Activated CD8-positive, alpha-beta memory T cell treated with anti-CD3 and anti-CD28 coated beads, Interleukin-2, amount 50 U/mL, for 24 hours (primary cell): ENCODE data around the gene AHCY.
"Not testable (repeated sequence)": the region's sequence is repeated elsewhere in the genome, so short reads cannot be mapped to it uniquely, and the experiment has no call there.

ENCODE experiments used
- DNase-seq: peaks from one replicate; pipeline ENCODE4 v3.0.0-alpha.2; 2020; ENCODE audit errors: extremely low read depth

The AHCY gene

GRCh38 chr20:34322267-34323105 is 19.3 kb upstream of the AHCY start:
- DNase-seq: no peak

GRCh38 chr20:34320861-34321260 is 17.7 kb upstream of the AHCY start:
- no peak for DNase-seq

DNA sequence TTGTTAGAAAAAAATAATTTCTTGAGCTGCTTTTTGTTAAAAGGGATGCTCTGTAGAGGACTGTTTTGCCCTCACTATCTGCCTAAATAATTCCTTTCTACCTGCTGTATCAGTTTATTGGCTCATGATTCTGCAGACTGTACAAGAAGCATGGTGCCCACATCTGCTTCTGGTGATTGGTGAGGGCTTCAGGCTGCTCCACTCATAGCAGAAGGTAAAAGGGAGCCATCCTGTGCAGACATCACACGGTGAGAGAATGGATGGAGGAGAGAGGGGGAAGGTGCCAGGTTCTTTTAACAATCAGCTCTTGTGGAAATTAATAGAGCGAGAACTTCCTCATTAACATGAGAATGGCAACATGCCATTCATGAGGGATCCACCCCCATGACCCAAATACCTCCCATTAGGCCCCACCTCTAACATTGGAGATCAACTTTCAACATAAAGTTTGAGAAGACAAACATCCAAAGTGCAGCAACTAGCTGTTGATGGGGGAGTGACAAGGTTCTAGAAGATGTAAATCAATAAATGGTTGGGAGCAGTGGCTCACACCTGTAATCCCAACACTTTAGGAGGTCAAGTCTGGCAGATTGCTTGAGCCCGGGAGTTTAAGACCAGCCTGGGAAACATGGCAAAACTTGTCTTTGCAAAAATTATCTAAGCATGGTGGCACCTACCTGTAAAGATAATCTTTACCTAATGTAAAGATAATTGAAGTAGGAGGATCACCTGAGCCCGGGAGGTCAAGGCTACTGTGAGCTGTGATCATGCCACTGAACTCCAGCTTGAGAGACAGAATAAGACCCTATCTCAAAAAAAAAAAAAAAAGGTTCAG is 15.7 kb upstream of the AHCY start:
- no peak for DNase-seq

DNA sequence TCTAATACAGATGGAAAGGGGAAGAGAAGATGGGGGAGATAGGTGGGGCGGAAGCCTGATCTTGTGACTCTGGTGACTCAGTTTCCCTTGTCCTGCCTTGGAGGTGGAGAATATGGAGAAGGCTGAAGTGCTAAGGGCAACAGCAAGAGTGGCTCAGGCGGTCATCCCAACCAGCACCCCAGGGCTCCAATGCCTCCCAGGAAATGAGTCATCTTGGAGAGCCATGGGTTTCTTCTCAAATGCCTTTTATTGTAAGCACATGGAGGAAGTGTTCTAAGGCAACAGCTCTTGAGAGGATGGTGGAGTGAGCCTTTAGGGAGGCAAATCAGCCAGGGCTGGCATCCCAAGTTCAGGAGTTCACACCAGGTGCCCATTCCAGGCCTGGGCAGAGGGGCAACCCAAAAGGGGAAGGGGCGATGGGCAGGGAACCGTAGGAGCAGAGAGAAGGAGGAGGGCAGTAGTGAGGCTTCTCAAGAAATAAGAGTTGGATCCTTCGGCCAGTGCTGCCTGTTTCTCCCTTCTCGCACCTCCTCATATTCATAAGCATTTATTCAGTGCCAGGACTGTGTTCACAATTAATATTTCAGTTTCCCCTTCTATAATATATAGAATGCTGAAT is 13.2 kb upstream of the AHCY start:
- no peak for DNase-seq

DNA sequence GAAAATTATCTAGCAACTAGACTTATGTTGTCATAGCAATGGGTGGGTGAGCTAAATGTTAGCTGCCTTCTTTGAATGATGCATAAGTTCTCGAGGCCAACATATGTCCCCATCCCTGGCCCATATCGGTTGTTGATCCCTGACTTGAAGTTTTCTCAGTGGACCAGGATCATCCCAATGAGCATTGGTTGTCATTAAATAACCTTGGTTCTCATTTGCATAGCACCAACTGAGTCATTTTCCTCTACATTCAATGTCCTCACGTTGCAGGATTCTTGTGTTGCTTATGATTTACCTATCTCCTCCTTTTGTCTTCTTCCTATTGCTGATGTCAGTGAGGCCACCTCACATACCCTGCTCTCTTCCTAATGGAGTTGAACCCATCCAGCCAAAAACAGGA is 12.1 kb upstream of the AHCY start:
- DNase-seq: no peak

DNA sequence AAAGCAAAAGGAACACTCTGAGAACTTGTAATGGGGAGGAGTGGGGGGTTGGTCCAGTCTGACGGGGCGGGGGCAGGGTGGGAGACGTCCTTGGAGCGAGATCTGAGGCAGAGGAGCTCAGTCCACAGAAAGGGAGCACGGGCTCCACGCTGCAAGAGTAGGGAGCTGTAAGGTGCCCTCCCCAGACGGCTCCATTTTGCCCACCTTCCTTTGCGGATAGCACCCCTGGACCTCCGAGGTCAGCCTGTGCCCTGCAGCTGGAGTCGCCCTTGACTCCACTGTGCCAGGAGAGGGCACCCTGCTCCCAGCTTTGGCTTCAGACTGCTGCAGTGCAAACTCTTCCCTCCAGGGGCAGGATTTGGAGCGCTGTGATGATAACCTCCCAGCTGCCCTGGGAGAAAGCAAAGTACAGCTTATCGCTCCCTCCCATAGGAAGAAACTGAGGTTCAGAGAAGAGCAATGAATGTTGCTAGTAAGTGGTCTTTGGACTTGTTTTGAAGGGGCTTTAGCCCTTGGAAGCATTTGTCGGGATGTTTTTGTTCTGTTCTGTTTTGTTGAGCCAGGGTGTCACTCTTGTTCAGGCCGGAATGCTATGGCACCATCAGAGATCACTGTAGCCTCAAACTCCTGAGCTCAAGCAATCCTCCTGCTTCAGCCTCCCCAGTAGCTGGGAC is 9.5 kb upstream of the AHCY start:
- peak; percentile 71 for DNase-seq

DNA sequence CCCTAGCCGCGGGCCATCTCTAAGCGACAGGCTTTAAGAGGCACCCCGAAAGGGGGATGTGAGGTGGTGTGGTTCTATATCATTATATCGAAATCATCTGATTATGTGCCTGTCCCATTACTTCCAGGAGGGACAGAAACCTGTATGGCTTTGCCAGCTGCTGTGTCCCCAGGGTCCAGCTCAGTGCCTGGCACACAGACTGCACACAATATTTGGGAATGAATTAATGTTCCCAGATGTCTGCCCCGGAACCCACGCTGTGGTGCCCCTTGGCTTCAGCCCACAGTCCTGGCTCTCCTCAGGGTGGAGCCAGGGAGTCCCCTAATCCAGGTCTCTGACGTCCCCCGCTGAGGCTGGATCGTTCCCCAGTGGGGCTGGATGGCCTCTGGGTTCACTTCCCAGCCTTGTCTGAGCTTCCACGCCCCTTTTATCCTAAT is 8.9 kb upstream of the AHCY start:
- DNase-seq: no peak

GRCh38 chr20:34311118-34312023 is 8.2 kb upstream of the AHCY start:
- no peak for DNase-seq

DNA sequence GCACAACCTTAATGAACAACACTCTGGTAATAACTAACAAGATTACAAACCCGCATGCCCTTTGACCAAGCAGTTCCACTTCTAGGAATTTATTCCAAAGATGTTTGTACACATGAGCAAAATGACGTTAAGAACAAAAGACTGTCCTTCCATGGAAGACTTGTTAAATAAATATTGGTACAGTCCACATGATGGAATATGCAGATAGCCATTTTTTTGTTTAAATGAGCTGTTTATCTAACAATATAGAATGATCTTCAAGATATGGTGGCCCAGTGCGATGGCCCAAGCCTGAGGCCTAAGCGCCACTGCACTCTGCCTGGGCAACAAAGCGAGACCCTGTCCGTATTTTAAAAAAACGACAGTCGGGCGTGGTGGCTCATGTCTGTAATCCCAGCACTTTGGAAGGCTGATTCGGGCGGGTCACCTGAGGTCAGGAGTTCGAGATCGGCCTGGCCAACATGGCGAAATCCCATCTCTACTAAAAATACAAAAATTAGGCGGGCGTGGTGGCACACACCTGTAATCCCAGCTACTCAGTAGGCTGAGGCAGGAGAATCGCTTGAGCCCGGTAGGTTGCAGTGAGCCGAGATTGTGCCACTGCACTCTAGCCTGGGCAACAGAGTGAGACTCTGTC is 7.4 kb upstream of the AHCY start:
- DNase-seq: no peak

DNA sequence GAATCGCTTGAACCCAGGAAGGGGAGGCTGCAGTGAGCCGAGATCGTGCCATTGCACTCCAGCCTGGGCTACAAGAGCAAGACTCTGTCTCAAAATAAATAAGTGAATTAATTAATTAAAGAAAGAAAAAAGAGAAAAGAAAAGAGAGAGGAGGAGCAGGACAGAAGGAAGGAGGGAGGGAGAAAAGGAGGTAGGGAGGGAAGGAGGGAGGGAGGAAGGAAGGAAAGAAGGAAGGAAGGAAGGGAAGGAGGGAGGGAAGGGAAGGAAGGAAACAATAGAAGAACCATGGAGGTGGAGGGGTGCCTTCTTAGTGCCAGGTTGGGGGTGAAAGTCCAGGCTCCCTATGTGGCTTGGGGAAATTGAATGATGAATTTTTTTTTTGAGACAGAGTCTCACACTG is 6.5 kb upstream of the AHCY start:
- no peak for DNase-seq

GRCh38 chr20:34305333-34306230 is 2.4 kb upstream of the AHCY start:
- no peak for DNase-seq

DNA sequence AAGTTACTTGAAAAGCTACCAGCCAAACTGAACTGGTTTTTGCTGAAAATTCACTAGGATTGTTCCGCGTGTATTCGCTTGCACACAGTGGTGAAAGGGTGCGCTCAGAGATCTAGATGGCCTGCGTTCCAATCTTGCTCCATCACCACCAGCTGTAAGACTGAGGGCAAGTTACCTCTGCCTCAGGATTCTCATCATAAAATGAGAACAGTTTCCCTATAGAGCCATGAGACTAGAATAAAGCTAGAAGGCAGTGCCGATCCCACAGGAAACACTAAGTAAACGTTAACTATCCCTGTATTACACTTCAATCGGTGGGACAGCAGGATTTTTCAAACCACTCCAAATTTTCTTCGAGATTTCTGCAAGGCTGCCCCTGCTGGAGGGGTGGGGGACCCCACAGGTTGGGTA is 838 bp downstream of the AHCY start:
- DNase-seq: no peak

DNA sequence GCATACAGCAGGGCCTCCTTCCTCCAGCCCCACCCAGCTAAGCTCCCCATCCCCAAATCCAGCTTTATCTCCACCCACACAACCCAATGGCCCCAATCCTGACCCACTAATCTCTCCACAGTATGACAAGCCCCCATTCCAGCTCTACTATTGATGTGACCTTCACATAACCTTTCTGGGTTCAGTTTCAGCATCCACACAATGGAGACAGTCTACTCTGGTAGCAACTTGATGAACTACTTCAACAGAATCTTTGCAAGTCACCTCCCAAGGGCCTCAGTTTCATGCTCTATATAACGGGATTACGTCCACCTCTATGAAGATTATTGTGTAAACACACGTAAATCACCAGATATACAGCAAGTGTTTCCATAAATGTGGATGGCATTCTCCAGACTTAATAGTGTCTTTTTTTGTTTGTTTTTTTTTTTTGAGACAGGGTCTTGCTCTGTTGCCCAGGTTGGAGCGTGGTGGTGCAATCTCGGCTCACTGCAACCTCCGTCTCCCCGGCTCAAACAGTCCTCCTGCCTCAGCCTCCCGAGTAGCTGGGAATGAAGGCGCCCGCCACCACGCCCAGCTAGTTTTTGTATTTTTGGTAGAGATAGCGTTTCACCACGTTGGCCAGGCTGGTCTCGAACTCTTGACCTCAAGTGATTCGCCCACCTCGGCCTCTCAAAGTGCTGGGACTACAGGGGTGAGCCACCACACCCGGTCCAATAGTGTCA is 1.4 kb downstream of the AHCY start:
- no peak for DNase-seq

DNA sequence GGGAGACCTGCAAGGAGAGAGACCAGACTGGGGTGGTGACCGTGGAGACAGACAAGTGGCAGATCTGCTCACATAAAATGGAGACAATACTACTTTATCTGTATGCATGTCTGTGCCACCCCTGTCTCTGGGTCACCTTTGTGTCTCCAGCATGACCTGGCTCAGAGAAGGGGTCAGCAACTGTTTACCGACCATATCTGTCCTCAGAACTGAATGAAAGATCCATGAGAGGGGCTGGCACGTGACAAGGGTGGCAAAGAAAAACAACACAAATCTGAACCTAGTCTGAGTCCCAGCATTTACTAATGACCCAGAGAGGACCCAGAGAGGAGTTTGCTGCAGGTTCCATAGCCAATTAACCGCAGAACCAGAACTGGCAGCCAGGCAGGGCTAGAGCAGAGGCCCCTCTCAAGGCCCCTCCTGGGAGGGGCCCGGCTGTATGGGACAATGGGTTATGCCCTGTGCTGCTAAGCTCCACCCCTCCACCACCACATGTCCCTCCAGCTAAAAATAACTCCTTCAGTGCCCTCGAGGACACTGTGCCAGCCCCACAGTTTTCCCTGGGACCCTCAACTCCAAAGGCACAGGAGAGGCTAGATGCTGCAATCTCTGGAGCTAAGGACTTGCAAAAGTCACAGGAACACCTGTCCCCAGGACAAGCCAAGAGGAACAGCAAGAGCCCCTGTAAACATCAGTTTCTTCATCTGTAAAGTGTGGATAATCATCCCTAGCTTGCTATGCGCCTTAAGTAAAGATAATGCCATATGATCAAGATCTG is 2.2 kb downstream of the AHCY start:
- DNase-seq: no peak

DNA sequence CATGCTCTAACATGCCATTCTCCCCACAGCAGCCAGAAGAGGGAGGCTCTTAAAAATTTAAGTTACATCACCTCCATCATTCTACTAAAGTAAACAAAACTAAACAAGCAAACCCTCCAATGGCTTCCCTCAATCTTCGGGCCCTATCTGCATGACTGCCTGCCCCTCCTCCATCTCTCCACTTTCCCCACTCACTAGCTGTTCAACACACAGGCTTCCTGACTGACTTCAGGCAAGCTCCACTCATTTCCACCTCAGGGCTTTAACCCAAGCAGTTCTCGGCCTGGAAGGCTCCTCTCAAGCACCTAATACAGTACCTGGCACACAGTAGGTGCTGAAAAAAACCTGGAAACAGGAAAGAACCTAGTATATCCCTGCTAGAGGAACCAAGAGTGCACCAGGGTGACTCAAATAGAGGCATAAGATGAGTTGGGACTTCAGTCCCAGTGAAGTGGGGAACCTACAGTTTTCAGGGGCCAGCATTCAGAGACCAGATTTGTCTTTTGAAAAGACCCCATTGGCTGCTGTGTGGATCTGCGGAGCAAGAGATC is 2.8 kb downstream of the AHCY start:
- DNase-seq: no peak

DNA sequence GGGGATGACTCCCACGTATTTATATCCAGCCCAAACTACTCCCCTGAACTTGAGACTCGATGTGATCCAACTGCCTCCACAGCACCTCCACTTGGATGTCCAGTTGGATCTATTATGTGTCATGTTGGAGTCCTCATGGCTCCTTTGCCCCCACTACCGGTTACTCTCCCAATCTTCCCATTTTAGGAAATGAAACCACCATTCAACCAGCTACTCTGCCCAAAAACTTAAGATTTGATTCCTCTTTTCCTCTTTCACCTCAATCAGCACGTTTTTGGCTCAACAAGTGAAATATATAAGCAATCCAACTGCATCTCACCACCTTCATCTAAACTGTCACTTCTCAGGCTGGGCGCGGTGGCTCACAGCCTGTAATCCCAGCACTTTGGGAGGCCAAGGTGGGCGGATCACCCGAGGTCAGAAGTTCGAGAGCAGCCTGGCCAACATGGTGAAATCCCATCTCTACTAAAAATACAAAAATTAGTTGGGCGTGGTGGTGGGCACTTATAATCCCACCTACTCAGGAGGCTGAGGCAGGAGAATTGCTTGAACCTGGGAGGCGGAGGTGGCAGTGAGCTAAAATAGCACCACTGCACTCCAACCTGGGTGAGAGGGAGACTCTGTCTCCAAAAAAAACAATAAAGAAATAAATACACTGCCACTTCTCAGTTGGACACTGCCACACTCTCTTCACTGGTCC is 3.4 kb downstream of the AHCY start:
- DNase-seq: no peak

GRCh38 chr20:34298294-34298784 is 4.8 kb downstream of the AHCY start:
- DNase-seq: not testable (repeated sequence)
